HCT116 (cell line): ENCODE measurements around the gene CHRNB1. TPM values are rescaled to one million over a fixed set of nuclear protein-coding genes. Genes with fewer than 3 reads are reported as not detected.

Experiments
- ATAC-seq: fragments of 200-7000 bp; cut with Tn5 transposase; 2 replicates; pipeline ENCODE4 v1.9.1; 2020; ENCODE audit warnings: mild to moderate bottlenecking, moderate library complexity
- BruUV-seq: library from RNA; stranded (reverse); fragments of 400-500 nt; replicated peaks from 2 replicates; lab custom pipeline; 2021; lab: Mats Ljungman, UMichigan
- CTCF ChIA-PET: fragments of 300-600 bp; sonication (Branson Sonifier 250); formaldehyde crosslinking; loops from one replicate; lab custom pipeline; 2021; ENCODE audit warnings: antibody characterized with exemption; lab: Charles Lee
- POLR2A ChIA-PET: fragments of 300-600, 350-600 bp; sonication (Branson Sonifier 250); formaldehyde crosslinking; loops from one replicate; lab custom pipeline; 2021; ENCODE audit warnings: antibody characterized with exemption; lab: Charles Lee
- RAD21 ChIA-PET, 2 experiments: fragments of 300-600 bp; sonication (Branson Sonifier 250); formaldehyde crosslinking; loops; one replicate each; lab custom pipeline; 2023; ENCODE audit warnings: low total read pairs in 2 of 2; ENCODE audit not compliant: uncharacterized antibody in 2 of 2, unreplicated experiment in 2 of 2, low non-redundant PET in 1 of 2; lab: Charles Lee
- DNase-seq: peaks from one replicate; pipeline ENCODE4 v3.0.0-alpha.2; 2010; ENCODE audit warnings: low read depth, low spot score
- H2AFZ ChIP-seq: fragments of 200-600 bp; shearing (Covaris generic), sonication (generic); 2 replicates; pipeline ENCODE4 v1.6.1; 2017; ENCODE audit warnings: low read depth, mixed run types, mixed read lengths, antibody characterized with exemption, low read length; ENCODE audit not compliant: poor library complexity, severe bottlenecking
- H3K27ac ChIP-seq: 2 replicates; pipeline ENCODE4 v1.5.1; 2012; ENCODE audit warnings: low read depth, low read length
- H3K27me3 ChIP-seq: fragments of 200-600 bp; sonication (generic); 2 replicates; pipeline ENCODE4 v1.6.1; 2016; ENCODE audit warnings: mixed run types, low read length, mixed read lengths; ENCODE audit not compliant: insufficient read depth
- H3K36me3 ChIP-seq, 2 experiments: fragments of 200-500 bp in 1 of 2; fragments of 200-600 bp in 1 of 2; sonication (Bioruptor generic) in 1 of 2; sonication (generic) in 1 of 2; 2 replicates each; pipeline versions ENCODE4 v1.5.1 to v1.6.1; 2014 to 2016; ENCODE audit warnings: low read length in 2 of 2, inconsistent platforms in 1 of 2, mixed read lengths in 1 of 2, mixed run types in 1 of 2; ENCODE audit not compliant: insufficient read depth in 2 of 2, control insufficient read depth in 1 of 2
- H3K4me1 ChIP-seq, 2 experiments: fragments of 200-600 bp in 1 of 2; sonication (generic) in 1 of 2; 2 replicates each; pipeline versions ENCODE4 v1.5.1 to v1.6.1; 2012 to 2017; ENCODE audit warnings: low read length in 2 of 2, inconsistent platforms in 1 of 2, mild to moderate bottlenecking in 1 of 2, mixed read lengths in 1 of 2, mixed run types in 1 of 2, moderate library complexity in 1 of 2; ENCODE audit not compliant: insufficient read depth in 2 of 2, control insufficient read depth in 1 of 2
- H3K4me2 ChIP-seq: fragments of 200-600 bp; sonication (generic); 2 replicates; pipeline ENCODE4 v1.6.1; 2017; ENCODE audit warnings: mixed run types, low read length, mixed read lengths
- H3K4me3 ChIP-seq, 2 experiments: fragments of 200-600 bp in 1 of 2; sonication (generic) in 1 of 2; replicated peaks in 1 of 2; 2 replicates each; pipeline ENCODE4 v1.5.1; 2011 to 2016; ENCODE audit warnings: low read length in 2 of 2, control low read depth in 1 of 2, low read depth in 1 of 2, mild to moderate bottlenecking in 1 of 2, mixed read lengths in 1 of 2, mixed run types in 1 of 2
- H3K79me2 ChIP-seq: fragments of 200-600 bp; sonication (generic); 2 replicates; pipeline ENCODE4 v1.6.1; 2017; ENCODE audit warnings: mild to moderate bottlenecking, mixed run types, low read length, moderate library complexity, mixed read lengths; ENCODE audit not compliant: insufficient read depth
- H3K9ac ChIP-seq: fragments of 200-600 bp; sonication (generic); 2 replicates; pipeline ENCODE4 v1.6.1; 2016; ENCODE audit warnings: low read length, mixed read lengths
- H3K9me2 ChIP-seq: fragments of 200-600 bp; sonication (generic), shearing (Covaris generic); 2 replicates; pipeline ENCODE4 v1.6.1; 2017; ENCODE audit warnings: mixed run types, mild to moderate bottlenecking, moderate library complexity; ENCODE audit not compliant: insufficient read depth
- H3K9me3 ChIP-seq, 2 experiments: fragments of 200-500 bp in 1 of 2; fragments of 200-600 bp in 1 of 2; sonication (Bioruptor generic) in 1 of 2; sonication (generic) in 1 of 2; 2 replicates each; pipeline ENCODE4 v1.6.1; 2014 to 2017; ENCODE audit warnings: low read length in 2 of 2, mixed read lengths in 2 of 2, inconsistent platforms in 1 of 2, low read depth in 1 of 2, mild to moderate bottlenecking in 1 of 2, mixed run types in 1 of 2, moderate library complexity in 1 of 2; ENCODE audit not compliant: control insufficient read depth in 1 of 2, insufficient read depth in 1 of 2
- H4K20me1 ChIP-seq: fragments of 200-600 bp; sonication (generic), shearing (Covaris generic); 2 replicates; pipeline ENCODE4 v1.6.1; 2017; ENCODE audit warnings: mixed run types, mild to moderate bottlenecking, moderate library complexity; ENCODE audit not compliant: insufficient read depth
- ATF3 ChIP-seq: IDR thresholded peaks from 2 replicates; pipeline ENCODE4 v1.6.1; 2012
- CBX3 ChIP-seq: IDR thresholded peaks from 2 replicates; pipeline ENCODE4 v1.6.1; 2012; ENCODE audit warnings: low read depth
- CEBPB ChIP-seq: IDR thresholded peaks from 2 replicates; pipeline ENCODE4 v1.6.1; 2012; ENCODE audit warnings: low read depth
- EZH2phosphoT487 ChIP-seq: fragments of 200-600 bp; IDR thresholded peaks from 2 replicates; pipeline ENCODE4 v1.6.1; 2018; ENCODE audit warnings: antibody characterized with exemption, borderline replicate concordance
- FOSL1 ChIP-seq: IDR thresholded peaks from 2 replicates; pipeline ENCODE4 v1.6.1; 2012; ENCODE audit warnings: low read depth
- JUND ChIP-seq: IDR thresholded peaks from 2 replicates; pipeline ENCODE4 v1.6.1; 2012
- REST ChIP-seq: IDR thresholded peaks from 2 replicates; pipeline ENCODE4 v1.6.1; 2012; ENCODE audit warnings: low read depth
- SRF ChIP-seq: IDR thresholded peaks from 2 replicates; pipeline ENCODE4 v1.6.1; 2012; ENCODE audit warnings: low read depth
- YY1 ChIP-seq: IDR thresholded peaks from 2 replicates; pipeline ENCODE4 v1.6.1; 2011; ENCODE audit warnings: low read length, low read depth, moderate library complexity, mild to moderate bottlenecking; ENCODE audit not compliant: insufficient replicate concordance; ENCODE audit errors: extremely low read depth
- ZBTB33 ChIP-seq: IDR thresholded peaks from 2 replicates; pipeline ENCODE4 v1.6.1; 2011; ENCODE audit warnings: mild to moderate bottlenecking, low read length, moderate library complexity; ENCODE audit not compliant: insufficient replicate concordance; ENCODE audit errors: extremely low read depth
- intact Hi-C: fragments of 100-400 bp; cut with micrococcal nuclease; formaldehyde crosslinking; loops from 2 replicates; pipeline ENCODE4 v1.10.0; 2022
- total RNA-seq: library from RNA; stranded (reverse); gene quantifications from one replicate; pipeline ENCODE4 v1.2.1, GENCODE V29; 2021; ENCODE audit not compliant: unreplicated experiment

The CHRNB1 gene
- total RNA-seq, 1 experiment from 2014 or later, result 10.4 TPM

- TF ChIP-seq CBX3, result no peak
- TF ChIP-seq YY1, result no peak
- TF ChIP-seq ATF3, result no peak
- TF ChIP-seq SRF, result no peak
- TF ChIP-seq CEBPB, result no peak
- no peak for TF ChIP-seq ZBTB33
- TF ChIP-seq REST, result no peak
- no peak for TF ChIP-seq EZH2phosphoT487
- no peak for TF ChIP-seq FOSL1
- TF ChIP-seq JUND, result no peak
- H3K4me3 ChIP-seq, result no peak overlapping the region
- RAD21 ChIA-PET, result no interaction called here
- no peaks in the 10 kb centered on the region for H3K36me3 ChIP-seq
- no peak overlapping the region for H2AFZ ChIP-seq
- H3K4me2 ChIP-seq, result no peak overlapping the region
- H3K27ac ChIP-seq, result no peak overlapping the region
- H3K79me2 ChIP-seq, result no peaks in the 10 kb centered on the region
- POLR2A ChIA-PET, result interaction anchor here (0.6 kb wide), 1 partner anchor 286 kb away, joined by 3 read pairs; no protein-coding TSS in a partner anchor
- no peaks in the 10 kb centered on the region for H3K27me3 ChIP-seq
- no peaks in the 10 kb centered on the region for H3K9me2 ChIP-seq
- CTCF ChIA-PET, result interaction anchor here (1.3 kb wide), 1 partner anchor 119 kb away, joined by 3 read pairs; no protein-coding TSS in a partner anchor
- intact Hi-C loops, result no loop called here
- no TSS peak for BruUV-seq
- no peaks in the 10 kb centered on the region for H3K9me3 ChIP-seq
- peaks cover 29 to 42% of the 10 kb centered on the region in 2 experiments for H3K4me1 ChIP-seq
- no peaks in the 10 kb centered on the region for H4K20me1 ChIP-seq
- no peak overlapping the region for H3K9ac ChIP-seq
- ATAC-seq (no peak), DNase-seq (no peak)
Observed at GRCh38 chr17:7441266-7441665, 3.6 kb upstream of the CHRNB1 start.
